Right cardiac atrium (tissue), 5 donors: ENCODE results near the gene ARHGEF3. TPM values are rescaled to one million over a fixed set of nuclear protein-coding genes. Genes with fewer than 3 reads are reported as not detected.

Experiments
- ATAC-seq, 2 donors: fragments of 200-7000 bp; cut with Tn5 transposase; one replicate each; pipeline versions ENCODE4 v1.8.0 to v1.9.1; 2020; ENCODE audit warnings: moderate library complexity in 2 of 2, mild to moderate bottlenecking in 1 of 2
- DNase-seq, 3 donors: peaks; one replicate each; pipeline ENCODE4 v3.0.0-alpha.2; 2020
- H3K27ac ChIP-seq: one replicate; pipeline ENCODE4 v1.5.1; 2013; ENCODE audit warnings: mild to moderate bottlenecking, low read length, control low read depth, moderate library complexity
- H3K27me3 ChIP-seq: one replicate; pipeline ENCODE4 v1.6.1; 2013; ENCODE audit not compliant: control insufficient read depth, insufficient read depth
- H3K4me1 ChIP-seq: one replicate; pipeline ENCODE4 v1.6.1; 2013; ENCODE audit warnings: low read length; ENCODE audit not compliant: control insufficient read depth, insufficient read depth
- H3K4me3 ChIP-seq: one replicate; pipeline ENCODE4 v1.5.1; 2013; ENCODE audit warnings: low read length, control low read depth
- H3K9me3 ChIP-seq: one replicate; pipeline ENCODE4 v1.6.1; 2013; ENCODE audit warnings: low read length; ENCODE audit not compliant: control insufficient read depth
- WGBS: extraction: QIAGEN DNeasy Blood & Tissue Kit; methylation state at CpG from one replicate; pipeline ENCODE4 v1.1.7; 2013; 5-methylcytosine and 5-hydroxymethylcytosine counted together
- intact Hi-C, 4 donors: fragments of 100-400 bp; cut with DNase I; formaldehyde crosslinking; loops; one replicate each; pipeline versions ENCODE4 v1.11.0 to v1.14.0; 2022 to 2023
- long read RNA-seq, 4 donors: library from polyadenylated mRNA; unstranded; transcript quantifications; one replicate each; pipeline ENCODE4 v2.0.0, GENCODE V29; 2020 to 2021
- polyA plus RNA-seq: library from polyadenylated mRNA; stranded (reverse); fragments of 200-250 nt; gene quantifications from one replicate; pipeline ENCODE4 v1.2.3, GENCODE V29; 2013
- total RNA-seq, 4 donors: library from RNA; stranded (reverse); fragmentation: NEBNext Ultra II Directional; extraction: Animal tissue kit (Norgen Biotek cat#: 25700); gene quantifications; one replicate each; pipeline ENCODE4 v1.2.1, GENCODE V29; 2021
- donor health status: healthy with polysubstance abuse.
- donor health status: DM: no; HTN: yes; CAD: no.
- donor health status: DM: no; HTN: no; CAD: no.
- donor health status: DM: no; HTN: yes; CAD: no; lungs with severe emphysema.
- donor health status: DM: yes; HTN: yes; CAD: no.

ARHGEF3 gene, protein sequence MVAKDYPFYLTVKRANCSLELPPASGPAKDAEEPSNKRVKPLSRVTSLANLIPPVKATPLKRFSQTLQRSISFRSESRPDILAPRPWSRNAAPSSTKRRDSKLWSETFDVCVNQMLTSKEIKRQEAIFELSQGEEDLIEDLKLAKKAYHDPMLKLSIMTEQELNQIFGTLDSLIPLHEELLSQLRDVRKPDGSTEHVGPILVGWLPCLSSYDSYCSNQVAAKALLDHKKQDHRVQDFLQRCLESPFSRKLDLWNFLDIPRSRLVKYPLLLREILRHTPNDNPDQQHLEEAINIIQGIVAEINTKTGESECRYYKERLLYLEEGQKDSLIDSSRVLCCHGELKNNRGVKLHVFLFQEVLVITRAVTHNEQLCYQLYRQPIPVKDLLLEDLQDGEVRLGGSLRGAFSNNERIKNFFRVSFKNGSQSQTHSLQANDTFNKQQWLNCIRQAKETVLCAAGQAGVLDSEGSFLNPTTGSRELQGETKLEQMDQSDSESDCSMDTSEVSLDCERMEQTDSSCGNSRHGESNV
- total RNA-seq (10 to 100 TPM; 10.0 to 11.4 (median 11.2) TPM), polyA plus RNA-seq (5.9 TPM)
- long read RNA-seq, donor 1, partial matches to known transcripts: 8 of 17 reads
- long read RNA-seq, donor 1, other reads (novel, unspliced or antisense): 2 of 17 reads
- long read RNA-seq, donor 2, partial matches to known transcripts: 1 of 5 reads
- long read RNA-seq, donor 2, other reads (novel, unspliced or antisense): 1 of 5 reads
- long read RNA-seq, donor 3, transcript ARHGEF3-201 (10 exons, 3,602 nt): major isoform, 6 of 29 reads
- long read RNA-seq, donor 3, transcript ARHGEF3-202 (13 exons, 3,639 nt): minor isoform, 5 of 29 reads
- long read RNA-seq, donor 3, partial matches to known transcripts: 10 of 29 reads
- long read RNA-seq, donor 3, other reads (novel, unspliced or antisense): 6 of 29 reads
- long read RNA-seq, donor 4, partial matches to known transcripts: 1 of 7 reads
- long read RNA-seq, donor 4, other reads (novel, unspliced or antisense): 2 of 7 reads

DNA sequence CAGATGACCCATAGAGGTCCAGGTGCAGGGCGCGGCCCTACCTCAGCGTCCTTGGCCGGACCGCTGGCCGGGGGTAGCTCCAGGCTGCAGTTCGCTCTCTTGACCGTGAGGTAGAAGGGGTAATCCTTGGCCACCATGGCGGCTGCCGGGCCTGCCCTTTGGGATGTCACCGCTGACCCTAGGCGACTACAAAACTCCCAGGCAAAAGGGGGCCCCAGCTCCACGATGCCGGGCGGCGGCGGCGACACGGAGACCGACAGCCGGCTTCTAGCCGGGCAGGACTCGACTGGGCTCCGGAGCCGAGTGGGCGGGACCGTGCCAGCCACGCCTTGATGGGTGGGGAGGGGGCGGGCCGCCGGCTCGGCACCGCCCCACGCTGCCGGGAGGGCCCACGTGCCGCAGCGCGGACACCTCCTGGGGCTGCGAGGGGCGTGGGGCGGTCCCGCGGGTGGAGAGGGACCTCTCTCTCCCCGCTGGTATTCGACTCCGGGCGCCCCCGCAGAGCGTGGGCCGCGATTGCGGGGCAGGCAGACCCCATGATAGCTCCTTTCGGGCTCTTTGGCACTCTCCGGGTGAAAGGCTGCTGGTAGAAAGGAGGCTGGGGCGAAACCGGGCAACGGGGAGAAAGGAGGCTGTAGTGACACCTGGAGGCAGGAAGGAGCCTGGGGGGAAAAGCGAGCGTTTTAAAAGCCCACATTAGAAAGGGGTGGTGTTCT, at the start of gene ARHGEF3:
ARHGEF3 (minus strand) TSS at position 288 of the 716 bp plus-strand sequence; CDS start at position 137, 151 bp downstream.
- ATAC-seq (peak; percentile 98 to 99), DNase-seq (peak; percentile 87 to 95 (median 95))
- peaks cover 4% of the 10 kb centered on the region for H3K4me1 ChIP-seq
- H3K27me3 ChIP-seq: no peaks in the 10 kb centered on the region
- WGBS: 2% methylated on average over 60 of the region's 60 CpGs
- peak within 1 kb of the TSS; percentile 4 for H3K27ac ChIP-seq
- intact Hi-C loops: loop anchor here in 3 of 4 donors (2.0 to 10.0 kb wide), 4 partner anchors 100 to 187 kb away; no protein-coding TSS in a partner anchor
- H3K4me3 ChIP-seq: peak within 1 kb of the TSS; percentile 71
- no peaks in the 10 kb centered on the region for H3K9me3 ChIP-seq

DNA sequence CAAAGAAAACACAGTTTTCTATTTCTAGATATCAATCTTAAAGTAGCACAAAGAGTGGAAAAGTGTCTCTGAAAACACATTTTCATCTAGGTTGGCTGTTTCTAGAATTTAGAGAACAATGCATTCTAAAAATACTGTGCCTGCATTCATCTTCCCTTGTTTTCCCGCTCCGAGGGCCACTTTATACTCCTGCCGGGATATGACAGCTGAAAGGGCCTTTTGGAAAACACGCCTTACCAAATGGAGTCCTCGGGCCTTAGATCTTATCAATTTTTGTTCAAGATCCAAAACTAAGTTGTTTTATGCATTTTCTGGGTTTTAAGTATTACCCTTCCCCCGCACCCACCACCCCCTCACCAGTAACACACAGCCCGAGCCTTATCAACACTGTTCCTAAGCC, 47.9 kb upstream of the ARHGEF3 start:
- H3K27ac ChIP-seq: no peak overlapping the region
- H3K27me3 ChIP-seq: no peaks in the 10 kb centered on the region
- DNase-seq (no peak), ATAC-seq (peak in 1 of 2 donors; percentile 26)
- H3K4me3 ChIP-seq: no peak overlapping the region
- intact Hi-C loops: no loop called here
- H3K9me3 ChIP-seq: no peaks in the 10 kb centered on the region
- 65% methylated on average over 7 of the region's 7 CpGs for WGBS
- H3K4me1 ChIP-seq: no peaks in the 10 kb centered on the region

DNA sequence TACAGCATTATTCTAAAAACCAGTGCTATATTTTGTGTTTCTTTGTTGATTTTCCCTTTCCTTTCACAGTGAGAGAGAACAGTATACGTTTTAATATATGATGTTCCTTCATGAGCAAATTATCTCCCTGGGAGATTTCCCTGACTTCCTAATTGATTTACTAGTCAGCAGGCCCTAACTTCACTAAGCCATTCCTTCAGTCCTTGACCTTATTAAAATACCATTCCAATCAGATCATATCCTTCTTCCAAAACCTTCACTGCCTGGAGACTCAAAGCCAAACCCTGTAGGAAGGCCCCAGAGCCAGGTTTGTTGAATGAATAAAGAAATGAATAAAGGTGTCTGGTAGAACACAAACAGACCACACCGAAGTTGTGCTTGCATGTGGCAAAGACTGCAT, 43.8 kb upstream of the ARHGEF3 start:
- Histone ChIP-seq H3K4me1 (no peaks in the 10 kb centered on the region), H3K9me3 (no peaks in the 10 kb centered on the region), H3K27me3 (no peaks in the 10 kb centered on the region), H3K27ac (no peak overlapping the region), H3K4me3 (no peak overlapping the region)
- DNase-seq (no peak), ATAC-seq (no peak)
- WGBS: 87% methylated on average over 2 of the region's 2 CpGs
- intact Hi-C loops: no loop called here

DNA sequence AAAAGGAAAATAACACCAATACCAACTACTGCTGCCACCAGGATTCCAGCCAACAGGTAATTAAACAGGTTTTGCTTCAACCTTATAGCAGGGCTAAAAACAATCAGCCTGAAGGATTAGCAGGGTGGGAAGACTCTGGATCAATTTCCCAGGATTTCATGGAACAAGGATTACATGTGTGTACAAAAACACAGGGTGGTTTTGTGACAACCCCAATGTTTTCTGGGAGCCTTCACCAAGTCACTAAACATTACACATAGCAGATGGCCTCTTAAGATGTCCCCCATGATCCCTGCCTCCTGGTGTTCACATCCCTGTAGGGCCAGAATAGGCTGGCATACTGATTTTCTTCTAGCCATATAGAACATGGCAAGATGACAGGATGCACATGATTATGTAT, 42.8 kb upstream of the ARHGEF3 start:
- intact Hi-C loops: no loop called here

DNA sequence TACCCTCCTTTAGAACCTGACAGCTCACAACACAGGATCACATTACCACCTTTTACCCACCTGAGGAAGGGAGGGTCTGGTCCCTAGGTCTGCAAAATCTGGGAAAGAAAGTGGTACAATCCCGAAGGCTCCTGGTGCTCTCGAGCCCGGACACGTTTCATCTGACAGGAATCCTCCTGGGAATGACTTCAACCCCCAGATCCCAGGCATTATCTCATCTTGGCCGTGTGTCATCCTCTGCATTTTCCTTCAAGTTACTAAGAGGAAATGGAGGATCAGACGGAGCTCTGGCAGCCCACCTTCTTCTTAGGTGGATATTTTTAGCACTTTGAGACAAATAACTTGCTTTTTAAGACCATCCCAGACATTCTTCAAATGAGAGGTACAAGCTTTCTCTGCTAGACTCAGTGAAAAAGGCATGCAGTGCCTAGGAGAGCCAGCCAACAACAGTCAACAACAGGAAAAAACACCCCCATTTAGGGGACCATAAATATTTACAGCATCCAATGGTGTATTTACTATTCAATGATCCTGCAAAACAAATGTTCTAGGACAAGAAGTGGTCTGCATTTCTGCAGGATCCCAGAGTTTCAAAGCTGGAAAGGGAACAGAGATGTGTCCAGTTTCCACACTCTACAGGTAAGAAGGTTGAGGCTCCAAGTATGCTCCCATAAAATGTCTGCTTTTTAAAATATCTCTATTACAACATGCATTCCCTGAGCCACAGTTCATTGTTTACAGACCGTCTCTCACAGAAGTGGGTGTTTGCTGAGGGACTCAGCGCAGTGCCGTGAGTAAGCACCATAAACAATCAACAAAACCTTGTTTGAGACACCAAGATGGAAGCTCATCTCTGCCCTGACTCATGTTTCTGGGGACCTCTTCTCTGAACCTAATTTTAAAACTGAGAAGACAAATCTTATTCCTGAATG, 38.3 kb upstream of the ARHGEF3 start:
- no peak for DNase-seq
- no peaks in the 10 kb centered on the region for H3K4me1 ChIP-seq
- intact Hi-C loops: no loop called here
- WGBS: 58% methylated on average over 9 of the region's 9 CpGs
- H3K27me3 ChIP-seq: no peaks in the 10 kb centered on the region
- no peak overlapping the region for H3K27ac ChIP-seq
- no peak overlapping the region for H3K4me3 ChIP-seq
- no peaks in the 10 kb centered on the region for H3K9me3 ChIP-seq
- ATAC-seq: no peak

More for the DNA sequence above, 42.8 kb upstream of the ARHGEF3 start:
- Histone ChIP-seq H3K27me3 (no peaks in the 10 kb centered on the region), H3K4me1 (no peaks in the 10 kb centered on the region), H3K9me3 (no peaks in the 10 kb centered on the region), H3K27ac (no peak overlapping the region), H3K4me3 (no peak overlapping the region)
- no peak for DNase-seq
- ATAC-seq: no peak

DNA sequence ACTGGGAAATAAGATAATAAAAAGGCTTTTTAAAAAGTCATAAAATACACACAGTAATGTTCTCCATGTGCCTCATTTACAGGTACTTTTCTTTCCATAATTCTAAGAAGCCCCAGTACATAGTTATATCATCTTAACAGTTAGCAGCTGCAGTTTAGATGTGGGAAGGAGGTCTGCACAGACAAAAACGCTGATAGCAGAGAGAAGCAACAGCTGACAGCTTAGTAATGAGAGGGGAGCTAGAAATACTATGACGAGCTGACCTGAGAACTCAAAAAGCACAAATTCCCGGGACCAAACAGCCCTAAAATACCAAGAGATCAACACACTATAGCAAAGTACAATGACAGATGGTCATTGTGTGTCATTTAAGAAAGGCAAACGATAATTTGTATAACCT, 36.7 kb upstream of the ARHGEF3 start:
- 56% methylated on average over 4 of the region's 4 CpGs for WGBS
- Histone ChIP-seq H3K27me3 (no peaks in the 10 kb centered on the region), H3K27ac (no peak overlapping the region), H3K4me3 (no peak overlapping the region), H3K9me3 (no peaks in the 10 kb centered on the region), H3K4me1 (no peaks in the 10 kb centered on the region)
- DNase-seq (no peak), ATAC-seq (no peak)
- intact Hi-C loops: no loop called here

DNA sequence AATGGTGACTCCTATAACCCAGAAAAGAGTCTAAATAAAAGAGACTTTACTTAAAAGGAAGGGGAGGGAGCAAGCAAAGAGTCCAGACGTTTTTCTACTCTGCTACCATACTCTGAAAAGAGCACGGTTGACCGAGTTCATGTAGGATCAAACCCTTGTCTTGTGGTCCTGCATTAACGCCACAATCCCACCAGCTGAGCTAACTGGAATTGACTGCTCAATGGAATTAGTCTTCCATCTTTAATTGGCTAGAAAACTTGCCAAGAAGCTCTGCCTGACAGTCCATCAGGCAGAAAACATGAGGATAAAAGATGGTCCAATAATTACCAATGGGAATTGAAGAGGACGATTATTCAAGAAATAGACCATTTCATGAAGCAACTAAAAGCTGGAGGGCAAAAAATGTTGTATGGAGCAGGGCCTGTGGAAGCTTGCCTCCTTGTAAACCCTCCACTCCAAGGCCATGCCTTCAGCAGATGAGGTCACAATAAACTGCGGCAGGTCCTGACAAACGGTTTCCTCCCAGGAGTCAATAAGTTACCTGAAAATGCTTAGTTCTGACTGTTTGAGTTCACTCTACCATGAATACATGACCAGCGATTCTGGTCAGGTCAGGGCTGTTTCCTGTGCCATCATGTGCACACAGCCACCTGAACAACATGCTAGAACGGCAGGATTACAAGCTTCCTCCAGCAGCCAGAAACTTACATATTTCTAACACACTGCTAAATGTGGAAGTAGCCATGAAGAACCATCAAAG, 35.6 kb upstream of the ARHGEF3 start:
- Histone ChIP-seq H3K4me1 (no peaks in the 10 kb centered on the region), H3K4me3 (no peak overlapping the region), H3K9me3 (no peaks in the 10 kb centered on the region), H3K27me3 (no peaks in the 10 kb centered on the region), H3K27ac (no peak overlapping the region)
- intact Hi-C loops: no loop called here
- 78% methylated on average over 9 of the region's 9 CpGs for WGBS
- ATAC-seq: no peak
- DNase-seq: no peak

DNA sequence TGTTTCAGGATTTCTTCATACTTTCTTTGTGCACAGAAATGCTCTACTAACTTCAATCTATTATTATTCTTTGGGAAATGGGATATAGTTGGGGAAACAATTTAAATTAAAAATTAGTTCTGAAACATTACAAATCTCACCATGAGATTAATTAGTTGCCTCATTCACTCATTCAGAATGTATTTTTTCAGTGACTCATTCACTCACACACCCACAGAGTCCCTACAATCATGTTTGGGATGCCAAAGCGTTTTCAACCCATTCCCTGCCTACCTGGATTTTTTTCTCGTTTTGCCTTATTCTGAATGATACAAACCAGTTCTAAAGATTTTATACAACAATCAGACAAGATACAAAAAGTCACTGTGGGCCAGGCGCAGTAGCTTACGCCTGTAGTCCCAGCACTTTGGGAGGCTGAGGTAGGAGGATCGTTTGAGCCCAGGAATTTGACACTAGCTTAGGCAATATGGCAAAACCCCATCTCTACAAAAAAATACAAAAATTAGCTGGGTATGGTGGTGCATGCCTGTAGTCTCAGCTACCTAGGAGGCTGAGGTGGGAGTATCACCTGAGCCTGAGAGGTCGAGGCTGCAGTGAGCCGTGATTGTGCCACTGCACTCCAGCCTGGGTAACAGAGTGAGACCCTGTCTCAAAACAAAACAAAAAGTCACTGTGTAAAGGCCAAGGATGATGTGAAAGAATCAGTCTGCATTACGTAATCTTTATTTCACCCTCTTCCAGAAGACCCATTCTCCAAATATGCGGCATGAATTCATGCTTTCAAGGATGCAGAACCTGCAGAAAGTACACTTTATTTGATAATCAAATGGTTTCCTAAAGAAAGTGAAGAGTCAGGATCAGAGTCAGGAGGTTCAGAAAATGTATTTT, 34.8 kb upstream of the ARHGEF3 start:
- ATAC-seq (no peak), DNase-seq (no peak)
- WGBS: 81% methylated on average over 9 of the region's 9 CpGs

More for the DNA sequence above, 34.8 kb upstream of the ARHGEF3 start:
- no peaks in the 10 kb centered on the region for H3K4me1 ChIP-seq
- H3K4me3 ChIP-seq: no peak overlapping the region
- intact Hi-C loops: no loop called here
- no peaks in the 10 kb centered on the region for H3K9me3 ChIP-seq
- H3K27me3 ChIP-seq: no peaks in the 10 kb centered on the region
- no peak overlapping the region for H3K27ac ChIP-seq
